WERI-Rb-1 (cell line): ENCODE measurements around the gene SNAP25.

Experiments used
- DNase-seq: peaks from one replicate; pipeline ENCODE4 v3.0.0-alpha.2; 2020
- H3K27ac ChIP-seq: fragments of 250-450 bp; sonication (Bioruptor Pico); 2 replicates; pipeline ENCODE4 v1.5.1; 2020; ENCODE audit warnings: mild to moderate bottlenecking, moderate library complexity
- H3K27me3 ChIP-seq: fragments of 250-450 bp; sonication (Bioruptor Pico); 2 replicates; pipeline ENCODE4 v1.5.1; 2021; ENCODE audit warnings: mild to moderate bottlenecking, low read depth, moderate library complexity; ENCODE audit not compliant: insufficient read depth, severe bottlenecking
- H3K36me3 ChIP-seq: fragments of 250-450 bp; sonication (Bioruptor Pico); 2 replicates; pipeline ENCODE4 v1.5.1; 2020; ENCODE audit warnings: mild to moderate bottlenecking, moderate library complexity
- H3K4me3 ChIP-seq: 2 replicates; pipeline ENCODE4 v1.5.1; 2011; ENCODE audit warnings: low read depth, mild to moderate bottlenecking, control low read depth, low read length
- H3K9me3 ChIP-seq: fragments of 250-450 bp; sonication (Bioruptor Pico); 2 replicates; pipeline ENCODE4 v1.5.1; 2021; ENCODE audit warnings: mild to moderate bottlenecking, moderate library complexity; ENCODE audit not compliant: severe bottlenecking
- TF ChIP-seq, protein P1 (sequence below): IDR thresholded peaks from 2 replicates; pipeline ENCODE4 v1.5.1; 2011; ENCODE audit warnings: low read depth, mild to moderate bottlenecking, control low read depth, inconsistent platforms, low read length

The SNAP25 gene

DNA sequence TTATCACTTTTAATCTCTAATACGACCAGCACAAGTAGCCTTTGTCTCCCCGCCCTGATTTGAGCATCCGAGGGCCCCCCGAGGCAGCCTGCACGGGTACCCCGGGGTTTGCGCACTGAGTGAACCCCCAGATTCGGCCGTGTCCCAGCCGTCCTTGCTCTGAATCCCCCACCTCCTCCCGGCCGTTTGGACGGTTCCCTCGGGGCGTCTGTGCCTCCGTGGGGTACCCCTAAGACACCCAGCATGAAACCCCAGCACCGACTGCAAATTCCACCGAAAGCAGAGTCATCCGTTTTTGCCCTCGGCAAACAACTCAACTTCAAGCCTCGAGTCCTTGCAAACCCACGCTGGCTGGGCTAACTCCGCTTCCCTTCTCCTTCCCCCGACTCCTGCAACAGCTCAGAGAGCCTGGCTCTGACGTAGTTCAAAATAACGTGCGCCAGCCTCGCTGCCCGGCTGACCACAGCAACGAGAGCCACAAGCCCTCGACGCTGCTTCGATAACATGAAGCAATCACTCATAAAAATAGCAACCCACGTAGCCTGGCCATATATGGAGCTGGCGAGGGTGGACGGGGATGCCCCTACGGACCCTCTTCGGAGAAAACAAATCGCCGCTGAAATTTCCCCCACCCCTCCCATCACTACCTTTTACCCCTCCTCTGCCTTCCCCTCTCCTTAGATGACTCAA, 764 bp upstream of the SNAP25 start:
- 0 out of 2 replicates have a peak, but pooled peaks cover 3% of the 10 kb centered on the region for H3K36me3 ChIP-seq
- H3K9me3 ChIP-seq: no peaks in the 10 kb centered on the region
- no peaks in the 10 kb centered on the region for H3K27me3 ChIP-seq
- peak overlapping the region; percentile 74 for H3K4me3 ChIP-seq
- TF ChIP-seq, protein P1, sequence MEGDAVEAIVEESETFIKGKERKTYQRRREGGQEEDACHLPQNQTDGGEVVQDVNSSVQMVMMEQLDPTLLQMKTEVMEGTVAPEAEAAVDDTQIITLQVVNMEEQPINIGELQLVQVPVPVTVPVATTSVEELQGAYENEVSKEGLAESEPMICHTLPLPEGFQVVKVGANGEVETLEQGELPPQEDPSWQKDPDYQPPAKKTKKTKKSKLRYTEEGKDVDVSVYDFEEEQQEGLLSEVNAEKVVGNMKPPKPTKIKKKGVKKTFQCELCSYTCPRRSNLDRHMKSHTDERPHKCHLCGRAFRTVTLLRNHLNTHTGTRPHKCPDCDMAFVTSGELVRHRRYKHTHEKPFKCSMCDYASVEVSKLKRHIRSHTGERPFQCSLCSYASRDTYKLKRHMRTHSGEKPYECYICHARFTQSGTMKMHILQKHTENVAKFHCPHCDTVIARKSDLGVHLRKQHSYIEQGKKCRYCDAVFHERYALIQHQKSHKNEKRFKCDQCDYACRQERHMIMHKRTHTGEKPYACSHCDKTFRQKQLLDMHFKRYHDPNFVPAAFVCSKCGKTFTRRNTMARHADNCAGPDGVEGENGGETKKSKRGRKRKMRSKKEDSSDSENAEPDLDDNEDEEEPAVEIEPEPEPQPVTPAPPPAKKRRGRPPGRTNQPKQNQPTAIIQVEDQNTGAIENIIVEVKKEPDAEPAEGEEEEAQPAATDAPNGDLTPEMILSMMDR: no peak
- DNase-seq: peak; percentile 80
- peak overlapping the region; percentile 81 for H3K27ac ChIP-seq

GRCh38 chr20:10219452-10219791, 792 bp downstream of the SNAP25 start:
- H3K27me3 ChIP-seq: no peaks in the 10 kb centered on the region
- H3K4me3 ChIP-seq: peak overlapping the region; percentile 92
- no peaks in the 10 kb centered on the region for H3K9me3 ChIP-seq
- 0 out of 2 replicates have a peak, but pooled peaks cover 3% of the 10 kb centered on the region for H3K36me3 ChIP-seq
- H3K27ac ChIP-seq: peak overlapping the region; percentile 73
- TF ChIP-seq, protein P1: no peak
- DNase-seq: peak; percentile 83

DNA sequence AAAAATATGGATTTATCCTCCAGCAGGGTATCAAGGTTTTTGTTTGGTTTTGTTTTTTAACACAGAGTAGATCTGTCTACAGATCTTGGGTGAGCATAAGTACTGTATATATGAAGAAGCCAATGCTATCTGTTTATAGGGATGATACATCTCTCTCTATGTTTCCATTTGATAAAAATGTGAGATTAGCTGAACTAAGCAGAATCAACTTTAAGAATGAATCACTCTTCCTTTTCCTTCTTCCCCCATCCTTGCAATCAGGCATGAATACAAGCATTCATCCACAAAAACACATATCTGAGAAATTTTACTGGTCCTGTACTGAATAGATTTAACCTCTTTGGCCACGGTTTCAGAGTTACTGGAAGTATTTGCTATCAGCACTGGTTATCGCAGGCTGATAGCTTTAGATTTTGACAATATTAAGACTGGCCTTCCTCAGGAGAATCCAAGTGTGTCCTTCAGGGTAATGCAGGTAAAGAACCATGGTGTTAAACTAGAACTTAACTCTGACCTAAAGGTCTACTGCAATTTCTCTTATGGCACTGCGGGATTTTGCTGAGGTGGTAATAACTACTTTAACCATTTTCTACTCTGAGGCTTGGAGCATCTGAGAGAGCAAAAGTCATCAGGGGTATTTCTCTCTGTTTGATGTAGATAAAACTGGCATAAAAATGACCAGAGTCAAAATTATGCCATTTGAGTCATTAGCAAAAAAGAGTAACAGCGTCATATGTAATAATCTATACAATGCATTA, 1.5 kb downstream of the SNAP25 start:
- Histone ChIP-seq H3K4me3 (peak overlapping the region; percentile 92), H3K36me3 (0 out of 2 replicates have a peak, but pooled peaks cover 3% of the 10 kb centered on the region), H3K27ac (peak overlapping the region; percentile 73), H3K27me3 (no peaks in the 10 kb centered on the region), H3K9me3 (no peaks in the 10 kb centered on the region)
- TF ChIP-seq, protein P1: no peak
- DNase-seq: no peak

- peak; percentile 17 for DNase-seq
- TF ChIP-seq, protein P1: no peak
- no peaks in the 10 kb centered on the region for H3K27me3 ChIP-seq
- no peak overlapping the region for H3K27ac ChIP-seq
- 0 out of 2 replicates have a peak, but pooled peaks cover 3% of the 10 kb centered on the region for H3K36me3 ChIP-seq
- no peak overlapping the region for H3K4me3 ChIP-seq
- no peaks in the 10 kb centered on the region for H3K9me3 ChIP-seq
Observed at GRCh38 chr20:10221021-10221420, 2.4 kb downstream of the SNAP25 start.

DNA sequence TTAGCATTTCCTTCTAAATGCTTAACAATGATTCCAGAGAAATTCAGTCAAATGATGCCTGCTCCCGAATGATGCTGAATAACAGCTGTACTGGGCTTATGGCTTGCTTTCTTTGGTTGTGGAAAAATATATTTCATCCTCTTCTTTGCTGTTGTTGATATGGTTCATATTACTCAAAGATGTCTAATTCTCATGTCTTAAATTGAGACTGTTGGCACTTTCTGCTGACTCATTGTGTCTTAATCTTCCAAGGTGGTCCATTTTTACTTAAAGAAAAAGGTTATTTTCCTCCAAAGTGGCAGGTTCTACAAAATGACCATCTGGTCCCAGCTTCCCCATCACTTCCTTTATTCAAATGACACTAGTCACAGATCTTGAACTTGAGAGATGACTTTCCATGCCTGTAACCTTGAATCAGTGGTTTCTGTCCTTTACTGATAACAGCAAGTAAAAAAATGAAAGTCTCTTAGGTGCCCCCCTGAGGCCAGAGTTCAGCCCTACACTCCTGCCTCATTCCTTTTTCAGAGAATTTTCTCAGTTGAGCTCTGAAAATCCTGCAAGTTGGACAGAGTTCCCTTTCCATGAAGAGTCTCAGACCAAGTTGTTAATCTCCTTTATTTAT, 6.9 kb downstream of the SNAP25 start:
- Histone ChIP-seq H3K36me3 (peaks cover 3% of the 10 kb centered on the region; the same call in 1 of the 2 replicates), H3K9me3 (no peaks in the 10 kb centered on the region), H3K27ac (no peak overlapping the region), H3K27me3 (no peaks in the 10 kb centered on the region), H3K4me3 (no peak overlapping the region)
- TF ChIP-seq, protein P1: peak; percentile 29; the same call in 1 of the 2 replicates
- DNase-seq: no peak
